Inflammatory macrophage treated with lipopolysaccharide for 1 hour (primary cell): ENCODE results near the gene RERE.

Experiments
- DNase-seq, 2 donors: peaks; one replicate each; pipeline ENCODE4 v3.0.0-alpha.2; 2020 to 2022

RERE gene

DNA sequence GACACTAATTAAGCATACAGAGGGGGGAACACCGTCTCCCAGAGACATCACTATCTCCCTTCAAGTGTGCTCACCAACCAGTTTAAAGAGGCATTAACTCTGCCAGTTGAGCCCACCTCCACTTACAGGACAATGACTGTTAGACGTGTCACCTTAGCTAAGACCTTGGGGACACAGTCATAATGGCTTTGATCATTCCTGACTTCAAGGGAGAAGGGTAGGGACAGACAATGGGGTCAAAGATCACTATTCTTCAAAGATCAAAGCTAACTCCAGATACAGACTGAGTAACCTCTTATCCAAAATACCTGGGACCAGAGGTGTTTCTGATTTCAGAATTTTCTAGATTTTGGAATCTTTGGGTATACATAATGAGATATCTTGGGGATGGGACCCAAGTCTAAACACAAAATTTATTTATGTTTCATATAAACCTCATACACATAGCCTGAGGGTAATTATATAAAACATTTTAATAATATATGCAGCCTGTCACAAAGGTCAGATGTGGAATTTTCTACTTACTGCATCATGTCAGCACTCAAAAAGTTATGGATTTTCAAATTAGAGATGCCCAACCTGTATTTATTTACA, 253.4 kb downstream of the RERE start:
- no peak for DNase-seq

DNA sequence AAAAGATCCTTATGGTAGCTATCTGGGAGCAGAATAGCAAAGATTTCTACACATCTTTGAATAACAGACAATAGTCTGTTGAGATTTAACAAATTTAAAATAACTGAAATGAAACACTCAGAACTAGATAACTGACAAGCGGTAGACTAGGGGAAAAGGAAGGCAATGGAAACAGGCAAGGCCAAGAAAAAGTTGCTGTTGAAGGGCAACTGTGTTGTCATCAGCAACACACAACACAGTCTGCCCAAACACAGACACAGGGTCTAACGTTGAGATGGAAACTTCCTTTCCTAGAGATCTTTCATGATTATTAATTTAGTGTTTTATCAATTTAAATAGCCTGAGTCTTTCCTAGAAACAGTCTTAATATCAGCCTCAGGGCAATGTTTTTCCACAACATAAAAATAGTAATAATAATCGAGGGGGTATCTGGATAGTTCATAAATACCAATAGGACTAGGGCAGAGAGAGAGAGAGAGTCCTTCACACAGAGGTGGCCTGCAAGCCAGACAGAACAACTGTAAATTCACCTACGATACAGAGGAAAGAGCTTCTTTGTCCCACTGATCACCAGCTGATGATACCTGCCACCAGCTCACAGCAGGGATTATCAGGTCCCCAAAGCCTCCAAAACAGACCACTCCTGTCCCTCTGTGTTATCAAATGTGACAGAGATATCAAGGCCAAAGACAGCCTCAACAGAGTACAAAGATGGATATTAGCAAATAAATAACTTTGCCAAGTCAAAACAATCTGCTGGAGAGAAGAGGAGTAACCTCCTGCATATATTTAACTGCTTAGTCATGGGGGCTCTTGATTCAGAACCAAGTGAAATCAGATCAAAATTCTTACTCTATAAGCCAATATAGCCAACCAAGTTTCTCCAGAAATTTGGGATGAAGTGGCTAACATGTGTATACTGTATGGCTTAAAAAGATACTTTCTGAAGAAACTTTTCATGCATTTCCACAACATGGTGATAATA, 254.3 kb downstream of the RERE start:
- no peak for DNase-seq

DNA sequence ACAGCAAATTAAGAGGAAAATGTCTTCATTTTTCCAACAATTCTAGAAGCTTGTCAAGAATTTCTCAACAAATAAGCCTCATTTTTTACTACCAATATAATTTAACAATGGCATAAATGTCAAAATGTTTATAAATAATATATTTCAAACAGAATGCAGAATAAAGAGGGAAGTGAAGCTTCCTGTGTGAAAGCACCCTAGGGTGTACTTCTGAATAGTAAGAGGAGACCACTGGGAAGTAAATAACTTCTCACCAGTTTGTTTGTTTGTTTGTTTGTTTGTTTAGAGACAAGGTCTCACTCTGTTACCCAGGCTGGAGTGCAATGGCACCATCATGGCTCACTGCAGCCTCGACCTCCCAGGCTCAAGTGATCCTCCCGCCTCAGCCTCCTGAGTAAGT, 255.2 kb downstream of the RERE start:
- no peak for DNase-seq

DNA sequence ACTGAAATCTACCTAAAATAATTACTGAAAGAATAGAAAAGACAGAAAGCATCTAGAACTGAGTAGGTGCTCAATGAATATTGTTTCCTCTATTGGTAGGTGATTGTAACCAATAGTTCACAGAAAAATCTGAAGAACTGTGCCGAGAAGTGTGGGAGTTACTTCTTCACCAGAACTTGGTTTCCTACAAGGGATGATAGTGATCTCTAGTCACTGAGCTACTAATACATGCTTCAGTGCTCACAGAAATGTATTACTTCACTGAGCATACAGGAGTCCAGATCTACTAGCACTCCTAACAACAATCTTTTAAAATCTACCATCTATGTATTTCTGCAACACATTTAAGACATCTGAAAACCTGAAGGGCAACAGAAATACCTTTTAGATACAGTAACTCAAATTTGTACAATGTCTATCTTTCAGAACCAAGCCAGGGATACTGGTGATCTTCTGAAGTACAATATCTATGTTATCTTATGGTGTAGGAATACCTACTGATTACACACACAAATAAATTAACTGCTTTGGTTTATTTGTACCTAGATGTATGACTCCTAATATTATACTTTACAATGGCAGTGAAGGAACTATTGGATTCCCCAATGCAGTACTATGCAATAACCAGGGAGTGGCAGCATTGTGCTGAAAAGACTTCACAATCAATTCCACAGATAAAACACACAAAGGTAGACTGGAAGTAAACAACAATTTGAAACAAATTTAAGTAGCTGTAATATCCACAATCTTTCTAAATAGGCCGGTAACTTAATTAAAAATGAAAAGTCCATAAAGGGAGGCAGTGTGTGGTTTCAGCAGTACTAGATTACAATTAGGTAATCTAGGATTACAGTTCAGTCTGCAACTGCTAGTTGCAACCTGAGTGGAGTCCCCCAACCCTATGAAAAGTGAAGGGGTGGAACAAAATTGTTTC, 256.6 kb downstream of the RERE start:
- DNase-seq, result peak; percentile 33 to 65

DNA sequence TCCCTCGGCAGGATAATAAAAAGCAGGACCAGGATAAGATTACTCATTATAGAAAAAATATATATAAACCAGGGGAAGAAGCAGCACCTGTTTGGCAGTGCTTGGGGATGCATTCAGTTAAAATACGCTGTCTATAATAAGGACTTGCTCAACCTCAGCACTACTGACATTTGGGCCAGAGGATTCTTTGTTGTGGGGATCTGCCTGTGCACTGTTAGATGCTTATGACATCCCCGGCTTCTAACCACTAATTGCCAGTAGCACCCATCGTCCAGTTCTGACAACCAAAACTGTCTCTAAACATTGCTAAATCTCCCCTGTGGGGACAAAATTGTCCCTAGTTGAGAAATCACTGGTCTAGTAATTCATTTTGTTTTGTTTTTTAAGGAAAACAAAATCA, 257.4 kb downstream of the RERE start:
- DNase-seq, result no peak

DNA sequence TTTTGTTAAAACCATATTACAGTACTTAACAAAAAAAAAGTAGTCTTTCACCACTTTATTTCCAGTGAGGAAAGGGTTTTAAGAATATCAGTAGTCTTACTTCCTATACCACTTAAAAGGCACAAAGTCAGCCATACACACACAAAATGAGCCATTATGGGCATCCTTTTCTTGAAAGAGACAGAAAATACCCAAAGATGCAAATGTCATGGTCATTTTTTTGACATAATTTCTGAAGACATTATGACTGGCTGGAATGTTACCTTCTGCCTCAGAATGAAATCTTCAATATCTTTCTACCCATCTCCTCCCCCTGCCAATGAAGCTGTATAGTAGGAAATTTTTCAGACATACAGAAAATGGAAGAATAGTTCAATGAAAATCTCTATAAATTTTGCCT, 261.9 kb downstream of the RERE start:
- no peak for DNase-seq

DNA sequence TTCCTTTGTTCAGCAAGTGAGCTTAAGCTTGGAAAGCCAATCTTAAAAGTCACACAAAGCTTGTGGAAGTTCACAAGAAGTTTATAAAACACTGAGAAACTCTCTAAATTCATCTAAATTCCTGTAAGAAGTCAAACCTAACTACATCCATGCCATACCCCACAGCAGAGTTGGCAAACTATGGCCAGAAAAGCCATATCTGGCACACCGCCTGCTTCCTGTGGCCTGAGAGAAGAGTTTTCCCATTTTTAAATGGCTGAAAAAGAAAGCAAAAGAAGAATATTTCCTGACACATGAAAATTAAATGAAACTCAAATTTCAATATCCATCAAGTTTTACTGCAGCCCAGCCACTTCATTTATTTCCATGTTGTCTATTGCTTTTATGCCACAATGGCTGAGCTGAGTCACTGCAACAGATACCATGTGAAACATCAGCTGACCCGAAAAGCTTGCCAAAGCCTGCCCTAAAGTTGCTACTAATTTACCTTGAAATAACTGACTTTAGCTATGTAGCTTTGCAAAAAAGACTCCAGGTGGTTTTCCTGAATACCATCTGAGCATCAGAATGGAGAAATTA, 262.4 kb downstream of the RERE start:
- peak; percentile 12 to 28 for DNase-seq

DNA sequence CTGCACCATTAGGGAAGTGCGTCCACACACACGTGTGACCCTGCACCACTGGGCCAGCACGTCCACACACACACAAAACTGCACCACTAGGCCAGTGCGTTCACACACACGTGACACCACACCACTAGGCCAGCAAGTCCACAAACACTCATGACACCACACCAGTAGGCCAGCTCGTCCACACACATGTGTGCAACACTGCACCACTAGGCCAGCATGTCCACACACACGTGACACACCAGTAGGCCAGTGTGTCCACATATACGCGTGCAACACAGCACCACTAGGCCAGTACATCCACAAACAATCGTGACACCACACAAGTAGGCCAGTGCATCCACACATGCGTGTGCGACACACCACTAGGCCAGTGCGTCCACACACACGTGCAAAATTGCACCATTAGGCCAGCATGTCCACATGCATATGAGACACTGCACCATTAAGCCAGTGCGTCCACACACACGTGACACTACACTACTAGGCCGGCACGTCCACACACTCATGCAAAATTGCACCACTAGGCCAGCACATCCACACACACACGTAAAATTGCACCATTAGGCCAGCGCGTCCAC, 264.5 kb downstream of the RERE start:
- DNase-seq, result no peak

DNA sequence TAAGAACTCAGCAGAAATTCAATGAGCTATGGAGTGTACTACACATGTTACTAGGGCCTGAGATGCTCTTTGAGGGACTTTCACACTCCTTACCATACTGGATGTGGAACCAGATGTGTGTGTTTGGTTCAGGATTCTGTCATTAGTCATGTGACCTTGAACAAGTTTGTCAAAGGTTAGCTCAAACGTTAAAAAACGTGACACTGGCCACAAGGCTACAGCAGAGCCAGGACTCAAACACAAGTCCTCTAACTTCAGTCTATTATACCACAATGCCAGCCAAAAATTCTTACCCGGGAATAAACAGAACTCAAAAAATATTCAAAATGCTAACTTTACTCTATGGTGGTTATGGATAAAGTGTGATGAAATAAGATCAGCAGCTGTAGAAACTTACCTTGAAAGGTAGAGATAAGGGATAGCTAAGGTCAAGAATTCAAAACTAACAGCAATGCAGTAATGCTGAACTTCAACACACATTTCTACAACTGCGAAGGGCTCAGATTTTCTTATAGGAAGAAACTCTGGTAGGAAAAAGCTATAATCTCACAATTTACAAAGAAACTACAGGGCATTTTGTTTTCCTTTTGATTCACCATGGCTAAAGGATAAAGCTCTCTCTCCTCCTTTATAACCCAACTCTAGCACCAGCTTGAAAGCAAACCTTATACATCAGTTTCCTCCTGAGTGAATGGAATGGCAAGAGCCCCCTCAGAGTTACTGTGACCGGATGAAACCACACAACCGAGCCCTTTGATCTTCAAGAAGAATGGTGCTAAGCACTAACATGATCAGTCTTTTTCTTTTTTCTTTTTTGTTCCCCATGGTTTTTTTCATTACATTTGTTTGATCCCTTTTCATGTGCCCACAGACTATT, 265.6 kb downstream of the RERE start:
- DNase-seq, result no peak

DNA sequence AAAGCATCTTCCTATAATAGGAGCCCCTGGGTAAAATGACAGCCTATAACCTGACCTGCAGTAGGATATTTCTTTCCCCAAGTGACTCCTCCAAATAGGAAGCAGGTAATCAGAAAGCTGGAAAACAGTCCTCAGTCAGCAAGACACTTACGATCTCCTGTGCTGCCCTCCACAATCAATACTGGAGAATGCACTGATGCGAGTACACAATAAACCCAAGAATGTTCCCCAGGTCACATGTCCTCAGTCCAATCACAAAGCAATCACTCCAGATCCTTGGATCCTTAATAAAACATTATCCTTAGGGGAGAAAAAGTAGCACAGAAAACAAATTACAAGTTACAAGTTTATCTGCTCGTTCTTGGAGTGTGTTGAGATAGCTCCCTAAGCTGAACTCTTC, 266.4 kb downstream of the RERE start:
- DNase-seq, result no peak

DNA sequence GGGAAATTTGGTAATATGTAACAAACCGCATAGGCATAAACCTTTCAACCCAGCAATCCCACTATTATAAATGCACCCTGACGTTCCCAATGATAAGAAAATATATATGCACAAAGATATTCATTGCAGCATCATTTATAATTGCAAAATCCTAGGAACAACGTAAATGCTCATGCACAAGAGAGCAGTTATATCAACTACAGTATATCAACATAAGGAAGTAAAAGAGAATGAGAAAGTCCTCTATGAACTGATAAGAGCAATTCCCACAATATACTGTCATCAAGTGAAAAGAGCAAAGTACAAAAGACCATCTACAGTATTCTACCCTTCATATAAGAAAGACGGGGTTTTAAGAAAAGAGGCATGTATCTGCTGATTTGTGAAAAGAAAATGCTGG, 269.6 kb downstream of the RERE start:
- no peak for DNase-seq

DNA sequence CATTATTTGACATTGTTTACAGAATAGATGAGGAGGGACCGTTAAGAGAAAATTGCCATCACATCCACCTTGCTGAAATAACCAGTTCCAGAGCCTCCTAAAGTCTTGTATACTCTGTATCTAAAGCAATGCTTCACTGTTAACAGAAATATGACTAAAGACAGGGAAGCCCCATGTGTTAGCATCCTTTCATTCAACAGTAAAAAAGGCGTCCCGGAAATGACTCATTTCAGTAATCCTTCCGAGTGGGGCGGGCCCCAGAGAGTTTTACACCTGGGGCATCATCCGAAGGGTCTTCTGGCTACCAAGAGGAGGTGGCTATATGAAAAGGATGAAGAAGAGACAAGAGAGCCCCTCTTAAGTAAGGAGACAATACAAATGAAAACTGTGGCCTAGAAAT, 272.4 kb downstream of the RERE start:
- no peak for DNase-seq

DNA sequence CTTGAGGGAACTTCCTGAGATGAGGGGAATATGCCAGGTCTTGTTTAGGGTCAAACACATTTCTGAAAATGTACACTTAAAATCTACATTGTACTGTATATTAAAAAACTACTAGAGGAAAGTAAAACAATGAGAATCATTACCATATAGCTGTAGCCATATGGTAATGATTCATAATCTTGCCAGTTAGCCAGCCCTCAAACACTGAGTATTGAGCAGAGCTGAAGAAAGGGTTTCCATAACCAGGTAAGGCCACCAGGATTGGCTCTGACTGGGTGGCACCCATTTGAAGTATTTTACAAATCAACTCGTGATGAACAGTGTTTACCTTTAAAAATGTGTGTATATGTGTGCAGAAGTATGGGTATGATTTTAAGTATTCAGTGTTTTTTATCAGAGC, 272.8 kb downstream of the RERE start:
- DNase-seq, result no peak

DNA sequence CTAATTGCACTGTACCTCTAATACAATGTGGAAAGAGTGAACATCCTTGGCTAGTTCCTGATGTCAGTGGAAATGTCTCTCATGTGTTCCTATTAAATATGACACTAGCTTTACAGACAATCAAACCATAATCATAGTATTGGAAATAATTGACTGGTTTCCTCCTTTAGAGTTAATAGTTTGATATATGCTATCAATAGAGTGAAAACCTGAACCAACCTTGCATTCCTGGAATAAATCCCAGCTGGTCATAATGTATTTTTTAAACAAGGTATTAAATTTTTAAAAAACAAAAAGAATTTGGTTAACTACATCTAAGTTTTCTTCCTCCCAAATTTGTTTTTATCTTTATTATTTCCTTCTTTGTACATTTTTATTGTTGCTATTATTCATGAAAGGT, 273.5 kb downstream of the RERE start:
- DNase-seq, result no peak

DNA sequence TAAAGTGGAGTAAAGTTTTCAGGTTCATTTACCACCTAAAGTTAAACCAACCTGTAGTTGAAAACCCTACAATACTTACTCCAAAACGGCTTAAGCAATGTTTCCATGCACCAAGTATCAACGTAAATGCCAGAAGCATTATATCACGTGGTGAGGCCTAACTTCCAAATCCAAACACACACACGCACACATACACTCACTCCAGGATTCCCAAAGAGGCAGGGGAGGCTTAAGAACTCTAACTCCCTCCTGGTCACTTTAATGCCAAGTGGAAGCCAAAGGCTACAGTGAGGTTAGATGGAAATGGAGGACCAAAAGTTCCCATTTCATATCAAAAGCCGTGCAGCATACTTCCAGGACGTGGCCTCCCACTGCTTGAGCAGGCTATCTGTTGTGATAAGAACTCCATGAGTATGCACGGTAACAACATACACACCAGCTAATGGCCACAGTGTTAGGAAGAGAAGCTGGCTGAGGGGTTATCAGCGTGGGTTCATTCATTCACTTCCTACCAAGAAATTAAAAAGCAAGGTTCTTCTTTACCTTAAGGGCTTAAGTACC, 275.4 kb downstream of the RERE start:
- DNase-seq, result no peak

DNA sequence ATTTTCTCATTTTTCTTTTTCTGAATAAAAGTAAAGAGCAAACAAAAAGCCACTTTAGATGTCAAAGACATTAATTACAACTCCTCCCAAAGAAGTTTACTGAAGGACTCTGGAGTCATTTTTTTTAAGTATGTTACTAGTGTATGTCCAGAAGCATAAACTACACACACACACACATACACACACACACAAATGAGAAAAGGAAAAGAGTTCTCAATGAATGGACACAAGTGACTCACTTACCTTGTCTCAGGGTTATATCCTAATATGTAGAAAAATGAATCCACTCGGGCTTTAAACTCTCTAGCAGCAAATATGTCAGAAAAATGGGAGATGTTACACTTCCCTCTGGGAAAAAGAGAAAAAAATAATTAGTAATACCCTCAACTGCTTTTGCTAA, 276.5 kb downstream of the RERE start:
- DNase-seq, result no peak

DNA sequence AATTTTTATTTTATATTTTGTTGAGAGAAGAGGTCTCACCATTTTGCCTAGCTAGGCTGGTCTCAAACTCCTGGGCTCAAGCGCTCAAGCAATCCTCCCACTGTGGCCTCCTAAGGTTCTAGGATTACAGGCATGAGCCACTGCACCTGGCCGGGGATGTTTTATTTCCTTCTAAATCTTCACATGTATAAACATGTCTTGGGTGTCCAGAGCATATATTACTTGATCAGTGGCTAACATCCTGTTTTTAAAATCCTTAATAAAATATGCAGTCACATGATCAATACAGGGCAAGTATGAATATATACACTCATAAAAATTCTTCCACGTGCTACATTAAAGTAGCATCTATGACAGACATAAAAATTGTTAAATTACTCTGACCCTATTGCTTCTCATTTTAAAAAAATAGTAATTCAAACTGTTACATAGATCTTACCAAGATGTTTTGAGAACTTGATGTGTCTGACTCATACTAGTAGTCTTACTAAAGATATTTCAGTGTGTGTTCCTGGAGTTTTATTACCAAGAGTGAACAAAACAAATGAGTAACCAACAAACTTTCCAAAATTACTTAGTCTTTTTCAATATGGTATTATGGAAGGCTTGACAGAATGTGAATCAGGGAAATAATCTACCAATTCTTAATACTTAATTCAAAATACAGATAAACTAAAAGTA, 277.0 kb downstream of the RERE start:
- DNase-seq, result peak; percentile 83 to 92

DNA sequence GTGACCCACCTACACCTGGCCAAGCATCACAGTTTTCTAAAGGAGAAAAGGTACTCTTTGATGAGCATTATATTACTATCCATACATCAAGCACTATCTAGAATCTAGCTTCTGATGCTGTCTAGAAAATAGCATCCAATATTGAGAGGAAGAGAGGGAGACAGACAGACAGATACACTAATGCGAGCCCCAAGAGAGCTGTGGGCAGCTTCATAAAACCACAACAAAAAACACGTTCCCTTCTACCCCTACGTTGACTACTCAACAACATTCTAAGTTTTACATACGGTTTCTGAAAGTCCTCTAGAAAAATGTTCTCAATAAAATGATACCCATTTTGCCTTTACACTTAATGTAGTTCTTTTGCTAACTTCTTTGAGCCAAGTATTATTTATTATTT, 277.8 kb downstream of the RERE start:
- DNase-seq, result no peak

DNA sequence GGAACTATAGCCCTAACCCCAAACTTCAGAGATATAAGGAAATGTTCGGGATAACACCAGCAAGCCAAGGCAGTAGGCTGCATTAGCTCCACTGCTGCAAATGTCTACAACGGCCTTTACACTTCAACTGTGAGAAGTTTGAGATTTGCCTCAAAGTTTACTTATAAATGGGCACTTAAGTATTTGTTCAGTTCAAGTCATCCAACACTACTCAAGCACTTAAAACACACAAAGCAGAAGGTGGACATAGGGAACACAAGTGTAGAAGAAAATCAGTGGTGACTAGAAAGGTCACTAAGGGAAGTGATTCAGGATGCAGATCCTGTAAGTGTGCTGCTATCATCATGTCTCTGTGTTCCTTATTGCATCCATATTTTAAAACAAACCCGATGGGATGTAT, 278.9 kb downstream of the RERE start:
- DNase-seq, result no peak

DNA sequence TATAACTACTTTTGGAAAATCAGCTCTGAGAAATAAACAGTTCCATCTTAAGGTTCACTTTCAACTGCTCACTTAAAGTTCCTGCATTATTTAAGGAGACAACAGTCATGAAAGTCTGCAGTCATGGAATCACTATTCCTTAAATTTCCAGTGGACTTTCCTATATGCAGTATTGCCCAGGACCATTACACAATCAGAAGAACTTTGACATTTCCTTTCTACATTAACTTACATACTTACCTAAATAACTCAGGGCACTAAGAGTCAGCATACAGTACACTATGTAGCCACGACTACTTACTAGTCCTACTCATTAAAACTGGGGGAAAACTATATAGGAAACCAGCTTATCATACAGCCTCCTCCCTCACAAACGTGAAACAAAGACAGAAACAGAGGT, 279.4 kb downstream of the RERE start:
- DNase-seq, result peak; percentile 16 to 61

DNA sequence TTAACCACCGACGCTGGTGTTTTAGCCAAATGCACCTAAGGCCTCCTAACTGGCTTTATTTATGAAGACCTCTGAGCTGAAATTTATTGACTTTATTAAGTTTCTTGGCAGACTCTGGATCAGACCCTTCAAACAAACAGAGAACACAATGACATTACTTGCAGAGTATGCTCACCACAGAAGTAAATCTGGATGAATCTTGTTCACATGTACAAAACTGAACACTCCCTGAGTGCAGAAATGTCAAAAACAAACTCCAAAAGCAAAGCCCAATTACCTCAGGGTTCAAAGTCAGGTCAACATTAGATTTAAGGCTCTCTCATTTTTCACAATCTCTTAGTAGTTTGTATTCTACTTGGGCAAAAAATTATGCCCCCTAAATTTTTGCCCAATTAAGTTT, 280.9 kb downstream of the RERE start:
- DNase-seq, result no peak
